GM21619 (cell line): Measurements from ENCODE around the gene MAST2.
"Not testable (repeated sequence)": the region's sequence is repeated elsewhere in the genome, so short reads cannot be mapped to it uniquely, and the experiment has no call there.

Source experiments
- ATAC-seq: cut with Tn5 transposase; IDR thresholded peaks from one replicate; pipeline ENCODE4 v1.9.1; 2021; ENCODE audit not compliant: unreplicated experiment

MAST2 gene

GRCh38 chr1:45857101-45857700, 53.8 kb downstream of the MAST2 start:
- ATAC-seq: no peak

- not testable (repeated sequence) for ATAC-seq
These were observed 54.5 kb downstream of the MAST2 start for GRCh38 chr1:45857755-45858492.

GRCh38 chr1:45859221-45859620, 55.8 kb downstream of the MAST2 start:
- no peak for ATAC-seq

GRCh38 chr1:45862008-45862407, 58.6 kb downstream of the MAST2 start:
- no peak for ATAC-seq

- ATAC-seq: no peak
These were observed 59.8 kb downstream of the MAST2 start for GRCh38 chr1:45863218-45863617.

- no peak for ATAC-seq
These were observed 61.0 kb downstream of the MAST2 start for GRCh38 chr1:45864167-45865106.

- no peak for ATAC-seq
These were observed 64.4 kb downstream of the MAST2 start for GRCh38 chr1:45867697-45868348.

GRCh38 chr1:45868861-45869260, 65.4 kb downstream of the MAST2 start:
- ATAC-seq: no peak

GRCh38 chr1:45870500-45870899, 67.1 kb downstream of the MAST2 start:
- no peak for ATAC-seq

- not testable (repeated sequence) for ATAC-seq
These were observed 68.9 kb downstream of the MAST2 start for GRCh38 chr1:45872173-45872801.

GRCh38 chr1:45876000-45876617, 72.7 kb downstream of the MAST2 start:
- no peak for ATAC-seq

GRCh38 chr1:45877264-45877663, 73.9 kb downstream of the MAST2 start:
- no peak for ATAC-seq

GRCh38 chr1:45879885-45880598, 76.6 kb downstream of the MAST2 start:
- no peak for ATAC-seq

- ATAC-seq: no peak
These were observed 77.5 kb downstream of the MAST2 start for GRCh38 chr1:45880930-45881329.

- ATAC-seq: no peak
These were observed 80.2 kb downstream of the MAST2 start for GRCh38 chr1:45883658-45884057.

GRCh38 chr1:45884700-45885099, 81.3 kb downstream of the MAST2 start:
- no peak for ATAC-seq

GRCh38 chr1:45886229-45886628, 82.8 kb downstream of the MAST2 start:
- ATAC-seq: no peak

GRCh38 chr1:45887156-45887842, 83.9 kb downstream of the MAST2 start:
- ATAC-seq: no peak

GRCh38 chr1:45890078-45890477, 86.7 kb downstream of the MAST2 start:
- ATAC-seq: no peak
